ENCODE results near the gene FGGY.

FGGY gene

GRCh38 chr1:59391212-59392179, 94.6 kb downstream of the FGGY start:
- no peak for DNase-seq

- peak; percentile 78 for DNase-seq
Measured at GRCh38 chr1:59393211-59394180, 96.6 kb downstream of the FGGY start.

DNA sequence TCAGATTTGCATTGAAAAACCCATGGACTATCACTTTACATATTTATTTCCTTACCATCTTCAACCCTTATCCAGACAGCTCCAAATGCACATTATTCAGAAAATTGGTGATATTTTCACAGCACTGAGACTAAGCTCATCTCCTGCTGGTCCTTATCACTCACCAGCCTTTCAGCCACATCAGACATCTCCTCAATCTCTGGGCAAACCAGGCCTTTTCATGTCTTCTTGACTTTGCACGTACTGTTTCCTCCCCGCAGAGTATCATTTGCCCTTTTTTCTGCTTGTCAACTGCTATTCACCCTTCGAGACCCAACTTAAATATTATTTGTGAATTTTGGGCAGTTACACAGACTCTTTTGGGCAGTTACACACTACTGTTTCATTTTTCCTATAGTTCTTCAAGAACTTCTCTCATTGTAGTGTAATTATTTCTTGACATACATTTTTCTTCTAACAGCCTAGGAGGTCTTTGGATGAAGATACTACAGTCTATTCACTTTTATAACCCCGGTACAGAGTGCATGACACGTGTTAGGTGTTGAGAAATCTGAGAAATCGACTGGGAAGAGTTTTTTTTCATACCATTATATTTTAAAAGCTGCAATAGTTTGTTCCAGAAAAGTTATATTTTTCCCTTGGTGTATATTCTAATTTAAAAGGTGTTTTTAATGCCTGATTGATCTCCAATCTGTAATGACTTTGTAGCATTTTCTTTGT, 98.0 kb downstream of the FGGY start:
- no peak for DNase-seq

DNA sequence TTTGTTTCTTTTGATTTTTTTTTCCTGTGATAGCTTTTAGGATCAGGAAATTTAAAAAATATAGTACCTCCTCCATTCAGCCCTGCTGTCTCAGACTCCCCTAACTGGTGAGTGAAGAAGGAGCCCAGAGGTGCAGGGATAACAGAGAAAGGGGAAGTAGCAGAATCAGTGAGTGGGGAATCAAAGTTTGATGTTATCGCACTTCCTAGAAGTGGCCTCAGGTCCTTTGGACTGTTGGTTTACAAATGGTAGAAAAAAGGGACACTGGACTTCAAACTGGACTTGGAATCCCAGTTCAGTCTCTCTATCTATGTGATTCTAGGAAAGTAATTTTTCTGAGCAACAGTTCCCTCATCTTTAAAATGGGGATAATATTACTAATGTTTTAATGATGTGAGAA, 99.5 kb downstream of the FGGY start:
- no peak for DNase-seq

GRCh38 chr1:59397139-59397858, 100.4 kb downstream of the FGGY start:
- DNase-seq: no peak

GRCh38 chr1:59399642-59400041, 102.7 kb downstream of the FGGY start:
- no peak for DNase-seq

- no peak for DNase-seq
Measured at GRCh38 chr1:59401581-59401980, 104.7 kb downstream of the FGGY start.

GRCh38 chr1:59404796-59405195, 107.9 kb downstream of the FGGY start:
- DNase-seq: no peak

- DNase-seq: no peak
Measured at GRCh38 chr1:59406437-59407164, 109.7 kb downstream of the FGGY start.

DNA sequence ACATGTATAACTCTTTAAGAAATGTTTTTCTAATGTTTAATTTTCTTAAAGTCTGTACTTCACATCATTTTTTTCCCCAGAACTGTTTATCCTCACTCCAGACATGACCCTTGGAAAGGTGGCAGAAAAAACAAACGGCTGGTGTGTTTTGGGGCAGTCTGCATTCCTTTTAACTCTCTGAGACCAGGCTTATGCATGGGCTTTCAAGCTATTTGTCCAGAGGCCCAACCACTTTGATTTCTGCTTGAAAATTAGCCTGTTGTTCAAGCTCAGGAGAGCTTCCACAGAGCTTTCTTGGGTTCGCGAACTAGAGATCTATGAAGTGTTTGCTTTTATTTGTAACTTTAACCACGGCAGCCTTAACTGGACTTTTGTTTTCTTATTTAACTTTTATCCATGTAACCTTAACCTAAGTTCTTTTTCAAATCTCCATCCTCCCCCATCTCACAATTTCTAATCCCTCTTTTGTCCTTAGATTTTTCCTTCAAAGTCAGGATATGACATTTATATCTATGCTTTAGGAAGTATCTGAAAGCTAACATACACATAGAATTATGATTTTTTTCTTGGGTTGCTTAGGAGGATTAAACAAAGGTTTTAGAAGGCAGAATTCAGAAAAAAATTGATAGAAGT, 111.8 kb downstream of the FGGY start:
- no peak for DNase-seq

- DNase-seq: no peak
Measured at GRCh38 chr1:59409549-59409948, 112.7 kb downstream of the FGGY start.

GRCh38 chr1:59409986-59410385, 113.1 kb downstream of the FGGY start:
- no peak for DNase-seq

DNA sequence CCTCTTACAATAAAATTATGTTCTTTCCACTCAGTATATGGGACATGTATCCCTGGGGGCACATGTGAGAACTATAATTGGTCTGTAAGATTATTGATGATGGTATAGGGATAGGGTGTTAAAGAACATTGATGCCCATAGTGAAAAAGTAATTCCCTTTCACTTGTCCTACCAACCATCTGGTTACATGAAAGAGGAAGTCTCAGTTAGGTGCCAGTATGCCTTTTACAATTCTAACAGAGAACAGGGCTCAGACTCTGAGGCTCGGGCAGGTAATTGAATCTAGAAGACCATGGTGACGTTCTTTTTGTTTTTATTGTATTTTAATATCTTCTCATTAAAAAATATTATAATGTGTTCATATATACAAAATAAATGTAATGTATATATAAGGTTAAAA, 113.6 kb downstream of the FGGY start:
- DNase-seq: no peak

- no peak for DNase-seq
Measured at GRCh38 chr1:59411147-59411546, 114.3 kb downstream of the FGGY start.

GRCh38 chr1:59412718-59413326, 115.9 kb downstream of the FGGY start:
- no peak for DNase-seq

DNA sequence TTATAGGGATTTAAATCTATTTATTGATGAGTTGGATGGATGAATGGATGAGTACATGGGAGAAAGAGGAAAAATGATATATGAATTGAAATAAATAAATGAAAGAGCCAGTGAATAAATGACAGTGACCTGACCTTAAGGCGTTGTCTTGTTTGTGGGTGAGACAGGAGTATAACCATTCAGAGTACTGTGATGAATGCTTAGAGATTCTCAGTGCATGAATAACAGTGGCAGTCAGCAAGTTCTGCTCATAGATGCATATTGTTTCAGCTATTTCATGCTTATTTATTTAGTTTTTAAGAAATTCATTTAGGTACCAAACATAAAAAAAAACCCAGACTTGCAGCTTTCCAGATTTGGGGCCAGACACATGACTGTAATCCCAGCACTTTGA, 116.4 kb downstream of the FGGY start:
- DNase-seq: no peak

GRCh38 chr1:59414406-59415133, 117.7 kb downstream of the FGGY start:
- no peak for DNase-seq

DNA sequence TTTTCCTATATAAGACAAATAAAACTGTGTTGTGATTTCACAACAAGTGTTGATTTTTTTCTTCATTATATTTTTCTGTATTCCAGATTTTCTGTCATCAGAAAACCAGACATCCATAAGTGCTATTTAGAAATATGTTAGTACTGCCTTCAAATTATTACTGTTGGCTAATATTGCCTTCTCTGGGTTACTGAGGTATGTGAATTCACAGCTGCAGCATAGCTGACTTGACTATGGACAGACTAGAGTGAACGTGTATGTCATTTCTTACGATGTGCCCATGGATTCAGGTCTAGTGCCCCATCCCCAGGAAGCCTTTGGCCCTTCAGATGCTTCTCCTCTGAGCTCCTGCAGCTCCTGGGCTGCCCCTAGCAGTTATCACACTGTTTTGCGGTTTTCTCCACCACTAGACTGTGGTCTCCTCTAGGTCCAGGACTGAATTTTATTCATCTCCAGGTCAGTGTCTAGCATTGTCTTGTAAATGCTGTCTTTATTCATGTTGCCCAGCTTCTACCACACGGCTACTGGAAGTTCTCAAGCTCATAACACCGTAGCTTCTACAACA, 118.5 kb downstream of the FGGY start:
- no peak for DNase-seq

DNA sequence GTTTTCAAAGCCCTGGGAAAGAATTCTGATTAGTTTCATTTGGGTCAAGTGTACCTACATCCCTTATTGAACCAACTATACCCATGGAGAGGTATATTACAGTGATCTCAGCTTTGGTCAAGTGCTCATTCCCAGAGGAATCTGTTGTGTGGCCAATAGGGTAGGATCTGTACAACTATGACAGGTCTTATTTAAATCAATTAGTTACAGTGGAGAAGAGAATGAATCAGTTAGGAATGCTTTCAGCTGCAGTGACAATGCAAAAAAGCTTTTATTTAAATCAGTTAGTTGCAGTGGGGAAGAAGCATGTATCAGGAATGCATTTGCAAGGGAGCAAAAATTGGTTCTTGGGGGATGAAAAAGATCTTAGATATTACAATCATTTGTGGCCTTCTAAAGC, 119.0 kb downstream of the FGGY start:
- DNase-seq: no peak

GRCh38 chr1:59417406-59417805, 120.5 kb downstream of the FGGY start:
- no peak for DNase-seq

Measured in NCI-H2107 (cell line).